Stimulated activated naive CD8-positive, alpha-beta T cell treated with anti-CD3 and anti-CD28 coated beads, Interleukin-15, Interleukin-2, amounts not matched to agents 100 U/mL and 50 U/mL, for 24 hours (primary cell): Measurements from ENCODE around the gene STXBP5.
"Not testable (repeated sequence)": the region's sequence is repeated elsewhere in the genome, so short reads cannot be mapped to it uniquely, and the experiment has no call there.

Source experiments
- ATAC-seq: fragments of 150-1000 bp; cut with Tn5 transposase; one replicate; pipeline ENCODE4 v1.10.0; 2021
- DNase-seq: peaks from one replicate; pipeline ENCODE4 v3.0.0; 2021

Gene STXBP5

DNA sequence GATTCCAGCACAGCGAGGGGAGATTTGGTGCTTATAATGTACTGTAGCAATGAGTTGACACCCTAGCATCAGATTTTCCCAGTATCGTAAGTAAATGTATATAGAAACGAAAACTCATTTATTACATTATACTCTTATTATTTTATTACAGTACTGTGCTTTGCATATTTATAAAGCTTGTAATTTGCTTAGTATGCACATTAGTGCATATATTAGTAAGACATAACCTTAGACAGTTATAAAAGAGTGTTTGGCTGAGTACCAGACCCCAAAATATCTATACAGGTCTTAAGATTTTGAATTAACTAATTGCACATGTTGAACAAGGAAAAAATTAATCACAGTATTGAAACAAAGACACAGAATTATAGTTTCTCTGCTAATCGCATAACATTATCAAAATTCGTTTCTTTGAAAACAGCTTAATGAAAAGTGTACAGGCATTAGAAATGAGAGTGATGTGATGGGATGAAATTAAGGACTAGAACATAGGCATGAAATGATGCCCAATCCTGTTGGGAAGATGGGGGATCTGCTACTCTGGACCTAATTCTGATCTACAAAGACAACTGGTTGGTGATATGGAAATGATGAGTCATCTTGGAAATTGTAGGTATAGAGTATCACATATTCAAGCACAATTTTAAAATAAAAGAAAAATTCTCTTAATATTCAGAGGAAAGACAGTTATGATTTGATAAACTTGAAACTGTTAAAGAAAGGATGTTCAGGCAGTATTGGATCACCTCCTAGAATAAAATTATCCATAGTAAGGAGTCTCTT lies 42.8 kb downstream of the STXBP5 start:
- ATAC-seq = no peak
- no peak for DNase-seq

DNA sequence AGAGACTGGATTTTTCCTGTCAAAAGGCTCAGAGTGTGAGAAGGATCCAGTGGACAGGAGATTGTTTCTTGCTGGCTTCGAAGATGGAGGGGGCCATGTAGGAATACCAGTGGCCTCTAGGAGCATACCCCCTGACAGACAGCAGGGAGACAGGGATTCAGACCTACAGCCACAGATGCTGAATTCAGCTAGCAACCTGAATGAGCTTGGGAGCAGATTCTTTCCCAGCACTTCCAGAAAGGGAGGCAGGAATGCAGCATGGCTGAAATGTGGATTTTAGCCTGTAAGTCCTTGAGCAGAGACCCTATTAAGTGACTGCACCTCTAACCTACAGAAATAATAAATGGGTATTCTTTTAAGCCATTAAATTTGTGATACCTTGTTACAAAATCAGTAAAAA lies 44.6 kb downstream of the STXBP5 start:
- DNase-seq (no peak), ATAC-seq (no peak)

DNA sequence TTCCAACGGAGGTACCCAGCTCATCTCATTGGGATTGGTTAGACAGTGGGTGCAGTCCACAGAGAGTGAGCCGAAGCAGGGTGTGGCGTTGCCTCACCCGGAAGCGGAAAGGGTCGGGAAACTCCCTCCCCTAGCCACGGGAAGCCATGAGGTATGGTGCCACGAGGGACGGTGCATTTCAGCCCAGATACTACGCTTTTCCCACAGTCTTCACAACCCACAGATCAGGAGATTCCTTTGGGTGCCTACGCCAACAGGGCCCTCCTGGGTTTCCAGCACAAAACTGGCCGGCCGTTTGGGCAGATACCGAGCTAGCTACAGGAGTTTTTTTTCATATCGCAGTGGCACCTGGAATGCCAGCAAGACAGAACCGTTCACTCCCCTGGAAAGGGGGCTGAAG lies 46.9 kb downstream of the STXBP5 start:
- ATAC-seq (no peak), DNase-seq (no peak)

DNA sequence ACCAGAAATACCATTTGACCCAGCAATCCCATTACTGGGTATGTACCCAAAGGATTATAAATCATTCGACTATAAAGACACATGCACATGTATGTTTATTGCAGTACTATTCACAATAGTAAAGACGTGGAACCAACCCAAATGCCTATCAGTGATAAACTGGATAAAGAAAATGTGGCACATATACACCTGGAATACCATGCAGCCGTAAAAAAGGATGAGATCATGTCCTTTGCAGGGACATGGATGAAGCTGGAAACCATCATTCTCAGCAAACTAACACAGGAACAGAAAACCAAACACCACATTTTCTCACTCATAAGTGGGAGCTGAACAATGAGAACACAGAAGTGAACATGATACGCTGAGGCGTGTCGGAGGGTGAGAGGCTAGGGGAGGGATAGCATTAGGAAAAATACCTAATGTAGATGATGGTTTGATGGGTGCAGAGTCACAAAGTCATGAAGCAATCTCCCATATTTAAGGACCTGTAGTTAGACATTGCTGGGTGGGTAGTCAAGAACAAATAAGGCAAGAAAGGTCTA lies 50.8 kb downstream of the STXBP5 start:
- DNase-seq, ATAC-seq: not testable (repeated sequence)

DNA sequence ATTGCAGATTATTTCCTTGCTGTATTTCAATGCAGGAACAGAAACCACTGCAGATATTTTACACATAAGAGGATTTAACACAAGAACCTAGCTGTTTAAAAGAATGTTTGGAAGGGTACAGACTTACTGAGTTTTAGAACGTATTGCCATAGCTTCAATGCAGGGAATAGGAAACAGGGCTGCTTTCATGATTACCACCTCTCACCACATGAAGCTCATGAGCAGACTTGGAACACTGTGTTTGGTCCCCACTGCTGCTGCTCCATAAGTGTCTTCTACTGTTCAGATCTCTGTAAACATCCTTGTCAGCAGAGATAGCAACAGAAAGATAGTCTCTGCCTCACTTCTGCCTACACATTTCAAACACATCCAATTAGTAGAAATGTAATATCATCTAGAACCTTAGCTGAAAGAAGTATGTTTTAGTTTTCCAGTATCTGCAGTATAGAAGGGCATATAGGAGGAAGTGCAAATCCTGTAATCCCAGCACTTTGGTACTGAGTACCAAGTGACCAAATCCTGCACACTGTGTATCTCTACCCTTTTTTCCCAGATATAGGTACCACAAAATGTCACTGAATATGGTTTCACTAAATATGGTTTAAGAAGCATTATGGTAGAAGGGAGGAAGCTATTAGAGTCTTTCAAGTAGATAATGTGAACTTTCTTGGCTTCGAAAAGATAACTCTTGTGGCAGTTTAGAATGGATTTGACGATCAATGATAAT lies 51.9 kb downstream of the STXBP5 start:
- DNase-seq (no peak), ATAC-seq (no peak)

DNA sequence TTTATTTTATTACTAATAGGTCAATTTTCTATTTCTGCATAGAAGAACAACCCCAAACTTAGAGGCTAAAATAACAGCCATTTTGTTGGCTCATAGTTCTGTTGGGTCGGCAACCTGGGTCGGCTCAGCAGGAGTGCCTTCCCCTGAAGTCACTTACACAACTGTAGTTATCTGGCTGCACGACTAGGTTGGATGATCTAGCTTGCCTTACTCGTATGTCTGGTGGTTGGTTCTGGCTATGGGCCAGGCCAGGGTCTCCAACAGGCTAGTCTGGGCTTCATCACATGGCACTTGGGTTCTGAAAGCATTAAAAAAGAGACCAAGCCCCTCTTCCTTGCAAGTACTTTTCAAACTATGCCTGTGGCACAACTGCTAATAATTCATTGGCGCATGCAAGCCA lies 53.5 kb downstream of the STXBP5 start:
- ATAC-seq (no peak), DNase-seq (no peak)

DNA sequence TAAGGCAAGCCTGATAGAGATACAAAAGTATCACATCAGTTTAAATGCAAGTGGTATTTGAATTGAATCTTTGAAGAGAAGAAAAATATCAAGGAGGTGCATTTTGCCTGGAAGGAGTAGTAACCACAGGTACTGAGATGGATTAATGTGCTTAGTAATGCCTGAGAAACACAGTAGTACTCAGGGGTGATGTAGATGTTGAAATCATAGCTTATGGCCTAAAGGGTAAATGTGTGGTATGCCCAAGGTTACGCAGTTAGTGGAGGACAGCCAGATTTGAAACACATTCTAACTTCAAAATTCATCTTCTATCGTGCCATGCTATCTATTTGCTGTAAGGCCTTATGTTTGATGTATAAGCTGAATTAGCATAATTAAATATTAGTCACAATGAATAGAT lies 55.9 kb downstream of the STXBP5 start:
- DNase-seq = no peak
- no peak for ATAC-seq

DNA sequence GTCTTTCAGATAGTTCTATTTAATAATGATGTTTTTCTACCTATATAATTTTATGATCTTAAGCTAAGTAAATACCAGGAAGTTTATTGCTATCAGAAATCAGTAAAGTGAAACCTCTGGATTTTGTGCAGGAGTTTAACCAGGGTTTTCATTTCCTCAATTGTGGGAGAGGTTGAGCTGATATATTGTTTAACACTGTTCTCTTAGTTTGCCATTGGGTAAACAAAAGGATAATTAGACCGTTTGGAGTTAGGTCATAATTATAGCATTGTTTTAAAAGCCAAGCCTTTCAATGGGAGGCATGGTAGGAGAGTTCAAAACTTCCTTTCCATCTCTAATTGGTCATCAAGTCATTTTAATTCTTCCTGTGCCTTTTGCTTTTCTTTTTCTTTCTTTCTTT lies 58.7 kb downstream of the STXBP5 start:
- DNase-seq (no peak), ATAC-seq (no peak)

DNA sequence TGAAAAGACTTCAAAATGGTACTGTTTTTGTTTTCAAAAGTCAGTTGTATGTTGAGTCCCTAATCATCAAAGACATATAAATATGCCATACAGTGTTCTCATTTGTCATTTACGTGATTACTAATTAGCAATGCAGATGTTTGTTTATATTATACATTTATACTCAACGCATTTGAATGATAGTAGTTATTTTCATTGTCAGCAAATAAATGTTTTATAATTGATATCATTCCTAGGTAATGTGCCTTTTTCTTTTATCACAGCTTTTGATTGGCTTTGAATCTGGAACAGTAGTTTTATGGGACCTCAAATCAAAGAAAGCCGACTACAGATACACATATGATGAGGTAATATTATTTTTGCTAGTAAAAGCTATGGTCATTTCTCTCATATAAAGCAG lies 62.6 kb downstream of the STXBP5 start:
- DNase-seq = no peak
- no peak for ATAC-seq

DNA sequence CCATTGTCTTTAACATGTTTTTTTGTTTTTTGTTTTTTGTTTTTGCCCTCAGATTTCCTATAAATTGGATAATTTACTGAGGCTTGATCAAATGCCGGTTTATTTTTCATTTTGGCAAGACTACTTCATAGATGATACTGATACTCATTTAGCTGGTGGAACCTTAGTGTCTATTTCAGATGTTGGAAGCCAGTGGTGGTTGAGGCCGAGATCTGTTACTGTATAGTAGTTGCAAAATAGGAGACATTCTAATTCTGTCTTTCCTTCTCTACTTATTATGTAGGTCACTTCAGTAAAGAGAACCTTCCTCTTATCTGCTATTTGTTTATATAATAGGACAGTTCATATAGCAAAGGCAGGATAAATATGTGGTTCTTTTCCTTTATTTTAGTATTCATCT lies 63.4 kb downstream of the STXBP5 start:
- ATAC-seq = no peak
- no peak for DNase-seq

DNA sequence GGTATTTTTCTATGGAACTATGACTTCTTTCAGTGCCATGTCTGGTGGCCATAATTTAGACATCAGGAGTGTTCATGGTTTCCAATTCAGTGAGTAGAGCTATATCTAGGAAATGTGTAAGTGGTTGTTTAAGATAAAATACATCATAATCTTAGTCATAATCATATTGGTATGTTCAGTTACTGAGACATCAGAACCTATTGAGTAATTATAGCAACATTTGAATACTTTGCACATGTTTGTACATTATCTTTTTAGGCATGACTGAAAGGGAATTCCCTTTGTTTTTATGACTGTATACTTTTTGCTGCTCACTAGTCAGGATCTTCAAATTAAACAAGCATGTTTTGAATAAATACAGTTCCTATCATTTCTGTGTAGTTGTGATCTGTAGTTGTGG lies 64.0 kb downstream of the STXBP5 start:
- DNase-seq (no peak), ATAC-seq (peak; percentile 81)

DNA sequence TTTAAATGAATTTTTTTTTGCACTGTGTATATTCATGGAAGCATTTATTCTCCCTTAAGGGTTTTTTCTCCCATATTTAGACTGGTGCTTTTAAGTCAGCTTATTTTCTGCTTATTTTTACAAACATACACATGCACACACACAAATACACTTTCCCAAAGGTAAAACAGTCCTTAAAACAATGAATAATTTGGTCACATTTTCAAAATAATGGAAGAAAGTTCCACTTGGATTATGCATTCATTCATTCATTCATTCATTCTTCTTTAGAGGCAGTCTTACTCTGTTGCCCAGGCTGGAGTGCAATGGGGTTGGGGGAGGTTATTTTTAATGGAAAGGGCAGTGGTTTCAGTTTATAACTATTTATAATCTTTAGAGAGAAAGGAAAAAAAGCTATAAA lies 69.8 kb downstream of the STXBP5 start:
- ATAC-seq = no peak
- no peak for DNase-seq

DNA sequence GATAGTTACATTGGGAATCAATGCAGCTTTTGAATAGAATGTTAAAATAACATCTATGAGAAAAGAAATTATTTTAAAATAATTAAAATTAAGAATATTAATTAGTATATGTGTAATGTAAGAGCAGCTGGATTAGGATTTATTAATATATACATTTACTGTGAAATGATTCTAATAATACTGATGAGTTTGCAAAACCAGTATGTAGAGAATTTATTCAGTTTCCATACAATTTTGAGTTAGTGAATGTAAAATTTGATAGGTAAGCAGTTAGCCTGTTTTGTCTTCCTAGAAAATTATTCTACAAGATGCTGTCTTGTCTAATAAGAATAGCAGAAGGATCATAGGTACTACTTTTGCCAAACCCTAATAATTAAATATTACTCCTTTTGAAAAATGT lies 70.6 kb downstream of the STXBP5 start:
- ATAC-seq = no peak
- no peak for DNase-seq

DNA sequence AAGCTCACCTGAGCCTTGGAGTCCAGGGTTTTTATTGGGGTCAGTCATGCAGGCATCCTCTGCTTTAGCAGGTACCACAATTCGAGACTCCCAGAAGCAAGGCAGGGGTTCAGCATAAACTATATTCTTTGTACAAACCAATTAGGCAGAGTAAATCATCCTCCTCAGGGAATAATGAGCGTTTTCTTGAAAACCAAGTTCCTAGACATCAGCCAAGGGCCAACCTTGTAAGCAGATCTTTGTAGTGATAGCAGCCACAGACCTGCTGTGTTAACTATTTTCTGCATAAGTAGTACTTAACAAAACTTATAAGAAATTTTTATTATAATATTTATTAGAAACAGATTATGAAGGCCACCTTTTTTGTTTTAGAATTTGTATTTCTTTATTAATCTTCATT lies 74.7 kb downstream of the STXBP5 start:
- DNase-seq (no peak), ATAC-seq (no peak)

DNA sequence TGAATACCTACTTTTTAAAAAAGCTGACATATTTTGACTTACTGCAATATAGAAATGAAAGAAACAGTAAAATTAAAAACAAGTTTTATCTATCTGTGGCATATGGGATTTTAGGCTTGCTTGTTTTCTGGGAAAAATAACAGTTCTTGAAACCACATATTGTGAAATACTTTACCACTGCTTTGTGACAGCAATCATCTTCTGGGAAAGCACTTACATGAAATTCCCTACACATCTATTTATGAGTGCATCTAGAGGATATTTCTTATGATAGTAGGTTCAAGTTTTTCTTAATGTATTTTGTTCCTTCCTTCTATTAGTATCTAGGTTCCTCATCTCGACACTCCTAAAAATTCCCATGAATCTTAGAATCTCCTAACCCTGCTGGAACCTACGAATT lies 75.2 kb downstream of the STXBP5 start:
- DNase-seq = no peak
- no peak for ATAC-seq

DNA sequence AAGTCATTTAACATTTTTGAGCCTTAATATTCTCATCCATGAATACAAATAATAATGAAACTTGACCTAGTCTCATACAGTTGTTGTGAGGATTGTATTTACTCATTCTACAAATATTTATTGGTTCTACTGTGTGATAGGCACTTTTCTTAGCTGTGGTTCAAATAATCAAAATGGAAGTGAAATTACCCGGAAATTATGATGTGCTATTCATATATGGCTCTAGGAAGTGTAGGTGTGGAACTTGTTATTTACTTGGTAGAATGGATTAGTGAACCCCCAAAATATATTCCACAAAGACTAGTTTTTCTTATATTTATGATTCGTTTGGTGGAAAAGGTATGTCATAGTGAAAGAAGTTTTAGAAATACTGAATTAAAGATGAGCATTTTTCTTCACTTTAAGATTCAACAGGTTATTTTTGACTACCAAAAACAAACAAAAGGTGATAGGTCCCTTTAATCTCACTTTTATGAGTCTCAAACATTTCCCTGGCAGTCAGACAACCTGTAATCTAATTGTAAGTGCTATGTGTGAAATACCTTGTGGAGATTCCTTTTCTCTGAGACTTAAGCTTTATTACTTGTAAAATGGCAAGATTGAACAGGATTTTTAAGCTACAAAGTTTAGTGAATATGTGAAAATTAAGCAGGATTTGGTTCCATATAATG lies 77.8 kb downstream of the STXBP5 start:
- ATAC-seq = peak; percentile 64
- DNase-seq = no peak

DNA sequence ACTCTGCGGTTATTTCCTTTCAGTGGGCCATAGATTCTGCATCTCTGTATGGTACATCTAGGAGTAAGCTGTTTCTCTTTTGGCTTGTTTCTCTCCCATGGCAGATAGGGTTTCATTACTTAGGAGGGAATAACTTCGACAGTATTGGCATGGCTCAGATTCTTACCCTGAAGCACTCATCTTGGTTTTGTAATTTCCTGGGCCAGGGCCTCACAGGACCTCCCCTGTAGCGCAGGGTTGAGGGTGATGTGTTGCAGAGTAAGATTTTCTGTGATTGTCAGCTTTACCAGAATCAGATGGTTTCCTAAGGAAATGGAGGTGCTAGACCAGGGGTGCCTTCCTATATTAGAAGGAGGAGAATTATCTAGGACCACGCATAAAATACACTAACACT lies 78.3 kb downstream of the STXBP5 start:
- DNase-seq (no peak), ATAC-seq (peak; percentile 26)

DNA sequence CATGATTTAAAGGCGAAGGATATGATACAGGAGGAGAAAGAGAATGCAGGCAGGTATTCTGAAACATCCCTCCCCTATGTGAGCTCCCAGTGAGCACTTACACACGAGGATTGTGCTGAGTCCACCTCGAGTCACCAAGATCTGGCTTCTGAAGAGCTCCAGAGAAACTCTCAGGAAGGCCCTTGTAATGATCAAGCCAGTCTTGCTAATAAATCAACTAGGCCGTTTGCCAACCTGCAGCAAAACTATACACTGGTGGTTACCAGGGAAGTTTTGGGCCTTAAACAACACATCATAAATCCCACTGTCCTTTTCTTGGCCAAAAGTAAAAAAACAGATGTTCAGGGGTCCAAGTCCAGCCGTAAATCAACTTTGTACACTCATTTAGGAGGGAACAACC lies 79.2 kb downstream of the STXBP5 start:
- ATAC-seq = no peak

DNA sequence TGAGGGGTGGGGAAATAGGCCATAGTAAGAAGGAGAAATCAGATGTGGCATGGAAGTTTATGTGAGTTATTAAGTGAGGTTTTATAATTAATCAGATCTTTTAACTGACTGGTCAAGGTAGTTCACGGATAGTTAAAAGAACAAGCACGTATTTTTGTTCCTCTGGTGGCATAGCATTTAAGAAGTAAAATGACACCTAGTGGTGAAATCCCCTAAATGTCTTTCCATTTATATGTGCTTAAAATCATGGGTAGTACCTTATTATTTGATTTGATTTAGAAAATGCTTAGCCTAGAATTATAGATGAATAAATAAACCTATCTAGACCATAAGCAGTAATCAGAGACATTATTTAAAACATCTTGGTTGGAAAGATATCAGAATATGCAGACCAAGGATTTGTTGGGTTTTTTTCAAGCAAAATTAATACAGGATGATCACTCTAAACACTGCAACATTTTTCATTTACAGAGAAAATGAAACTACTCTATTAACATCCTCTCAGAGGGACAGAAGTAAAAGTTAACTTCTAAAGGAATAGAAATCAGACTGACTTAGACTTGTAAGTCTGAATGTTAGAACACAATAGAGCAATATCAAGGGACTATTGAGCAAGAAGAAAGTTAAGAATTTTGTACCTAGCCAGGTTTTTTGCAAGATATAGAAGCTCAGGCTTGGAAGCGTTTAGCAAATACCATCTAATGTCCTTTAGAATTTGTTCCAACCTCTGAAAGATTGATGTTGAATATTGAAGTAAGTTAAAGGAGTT lies 81.1 kb downstream of the STXBP5 start:
- ATAC-seq = no peak

More for the DNA sequence above, 79.2 kb downstream of the STXBP5 start:
- DNase-seq = no peak

DNA sequence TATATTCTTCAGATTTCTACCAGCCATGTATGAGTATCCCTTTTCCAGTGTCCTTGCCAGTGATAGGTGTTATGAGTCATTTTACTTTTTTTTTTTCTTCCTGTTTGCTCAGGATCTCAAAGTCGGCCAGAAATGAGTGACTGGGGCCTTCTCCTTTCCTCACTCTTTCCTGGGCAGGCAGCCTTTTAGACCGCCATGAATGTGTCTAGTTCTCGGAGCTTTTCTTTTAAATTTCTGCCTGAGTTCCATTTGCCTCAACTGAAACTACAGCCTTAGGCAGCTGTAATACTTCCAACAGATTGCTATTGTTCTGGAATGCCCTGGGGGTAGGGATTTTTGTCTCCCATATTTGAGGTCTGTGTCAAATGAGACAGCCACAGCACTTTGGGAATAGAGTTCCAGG lies 83.7 kb downstream of the STXBP5 start:
- no peak for DNase-seq
- no peak for ATAC-seq

More for the DNA sequence above, 81.1 kb downstream of the STXBP5 start:
- no peak for DNase-seq

DNA sequence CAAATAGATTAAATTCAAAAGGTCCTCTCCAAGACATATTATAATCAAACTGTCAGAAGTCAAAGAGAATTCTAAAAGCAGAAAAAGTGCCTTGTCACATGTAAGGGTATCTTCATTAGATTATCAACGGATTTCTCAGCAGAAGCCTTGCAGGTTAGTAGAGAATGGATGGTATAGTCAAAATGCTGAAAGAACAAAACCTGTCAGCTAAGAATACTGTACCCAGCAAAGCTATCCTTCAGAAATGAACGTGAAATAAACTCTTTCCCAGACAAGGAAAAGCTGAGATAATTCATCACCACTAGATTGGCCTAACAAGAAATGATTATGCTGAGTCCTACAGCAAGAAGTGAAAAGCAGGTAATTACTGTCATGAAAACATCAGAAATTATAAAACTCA lies 92.9 kb downstream of the STXBP5 start:
- no peak for ATAC-seq
- DNase-seq = no peak

DNA sequence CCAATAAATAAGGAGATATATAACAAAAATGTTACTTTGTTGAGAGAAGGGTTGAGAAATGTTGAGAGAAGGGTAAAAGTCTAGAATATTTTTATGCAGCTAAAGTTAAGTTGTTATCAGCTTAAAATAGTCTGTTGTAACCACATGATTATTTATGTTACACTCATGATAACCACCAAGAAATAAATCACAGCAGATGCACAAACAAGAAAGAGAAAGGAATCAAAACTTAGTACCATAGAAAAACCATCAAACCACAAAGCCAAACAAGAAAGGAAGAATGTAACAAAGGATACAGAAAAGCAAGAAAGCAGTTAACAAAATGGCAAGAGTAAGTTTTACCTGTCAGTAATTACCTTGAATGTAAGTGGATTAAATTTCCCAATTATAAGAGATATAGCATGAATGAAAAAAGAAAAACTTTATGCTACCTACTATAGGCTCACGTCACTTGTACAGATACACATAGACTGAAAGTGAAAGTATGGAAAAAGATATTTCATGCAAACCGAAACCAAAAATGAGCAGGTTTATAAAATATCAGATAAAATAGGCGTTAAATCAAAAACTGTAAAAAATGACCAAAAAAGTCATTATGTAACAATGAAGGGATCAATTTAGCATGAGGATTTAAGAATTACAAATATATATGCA lies 93.6 kb downstream of the STXBP5 start:
- ATAC-seq (no peak), DNase-seq (no peak)
